Muscle layer of colon (tissue), 2 donors: ENCODE measurements around the gene AOC1.

Source experiments
- H3K27ac ChIP-seq: one replicate; pipeline ENCODE4 v1.7.0; 2013; ENCODE audit warnings: low read depth, mild to moderate bottlenecking, low read length, moderate library complexity
- H3K27me3 ChIP-seq, 2 donors: one replicate each; pipeline ENCODE4 v1.7.0; 2013; ENCODE audit warnings: low read length in 2 of 2, mild to moderate bottlenecking in 2 of 2; ENCODE audit not compliant: insufficient read depth in 2 of 2, control insufficient read depth in 1 of 2
- H3K36me3 ChIP-seq: one replicate; pipeline ENCODE4 v1.7.0; 2013; ENCODE audit warnings: mild to moderate bottlenecking, low read length; ENCODE audit not compliant: insufficient read depth
- H3K4me1 ChIP-seq: one replicate; pipeline ENCODE4 v1.7.0; 2013; ENCODE audit warnings: mild to moderate bottlenecking, low read length; ENCODE audit not compliant: insufficient read depth
- H3K4me3 ChIP-seq, 2 donors: one replicate each; pipeline ENCODE4 v1.7.0; 2013; ENCODE audit warnings: low read length in 2 of 2, low read depth in 1 of 2, mild to moderate bottlenecking in 1 of 2, moderate library complexity in 1 of 2
- H3K9ac ChIP-seq: one replicate; pipeline ENCODE4 v1.7.0; 2013; ENCODE audit warnings: low read length
- H3K9me3 ChIP-seq: one replicate; pipeline ENCODE4 v1.7.0; 2013; ENCODE audit warnings: mild to moderate bottlenecking, low read length
- donor health status: abdominal sarcoma.
- donor health status: Adenocarcinoma of cecum.

The AOC1 gene

GRCh38 chr7:150820578-150821198 is 31.6 kb upstream of the AOC1 start:
- no peak overlapping the region for H3K27ac ChIP-seq
- no peaks in the 10 kb centered on the region for H3K36me3 ChIP-seq
- no peak overlapping the region for H3K4me3 ChIP-seq
- no peaks in the 10 kb centered on the region for H3K9me3 ChIP-seq
- no peaks in the 10 kb centered on the region for H3K4me1 ChIP-seq
- no peak overlapping the region for H3K9ac ChIP-seq
- no peaks in the 10 kb centered on the region for H3K27me3 ChIP-seq

GRCh38 chr7:150823043-150823442 is 29.3 kb upstream of the AOC1 start:
- no peak overlapping the region for H3K4me3 ChIP-seq
- H3K27me3 ChIP-seq = no peaks in the 10 kb centered on the region
- no peaks in the 10 kb centered on the region for H3K36me3 ChIP-seq
- no peak overlapping the region for H3K9ac ChIP-seq
- no peak overlapping the region for H3K27ac ChIP-seq
- no peaks in the 10 kb centered on the region for H3K4me1 ChIP-seq
- H3K9me3 ChIP-seq = no peaks in the 10 kb centered on the region

GRCh38 chr7:150823484-150824126 is 28.7 kb upstream of the AOC1 start:
- H3K27ac ChIP-seq = no peak overlapping the region
- no peak overlapping the region for H3K4me3 ChIP-seq
- no peaks in the 10 kb centered on the region for H3K4me1 ChIP-seq
- no peak overlapping the region for H3K9ac ChIP-seq
- H3K9me3 ChIP-seq = no peaks in the 10 kb centered on the region
- no peaks in the 10 kb centered on the region for H3K36me3 ChIP-seq
- no peaks in the 10 kb centered on the region for H3K27me3 ChIP-seq

GRCh38 chr7:150824379-150825177 is 27.7 kb upstream of the AOC1 start:
- Histone ChIP-seq H3K9me3 (no peaks in the 10 kb centered on the region), H3K27ac (no peak overlapping the region), H3K27me3 (no peaks in the 10 kb centered on the region), H3K9ac (no peak overlapping the region), H3K36me3 (no peaks in the 10 kb centered on the region), H3K4me3 (no peak overlapping the region), H3K4me1 (no peaks in the 10 kb centered on the region)

GRCh38 chr7:150826061-150826849 is 26.1 kb upstream of the AOC1 start:
- Histone ChIP-seq H3K27ac (no peak overlapping the region), H3K9me3 (no peaks in the 10 kb centered on the region), H3K27me3 (no peaks in the 10 kb centered on the region), H3K4me1 (no peaks in the 10 kb centered on the region), H3K4me3 (no peak overlapping the region), H3K9ac (no peak overlapping the region), H3K36me3 (no peaks in the 10 kb centered on the region)

- Histone ChIP-seq H3K4me3 (no peak overlapping the region), H3K9ac (no peak overlapping the region), H3K4me1 (no peaks in the 10 kb centered on the region), H3K9me3 (no peaks in the 10 kb centered on the region), H3K36me3 (no peaks in the 10 kb centered on the region), H3K27ac (no peak overlapping the region), H3K27me3 (no peaks in the 10 kb centered on the region)
Observed at GRCh38 chr7:150828384-150828783, 23.9 kb upstream of the AOC1 start.

GRCh38 chr7:150829426-150829825 is 22.9 kb upstream of the AOC1 start:
- Histone ChIP-seq H3K27me3 (no peaks in the 10 kb centered on the region), H3K36me3 (no peaks in the 10 kb centered on the region), H3K9me3 (no peaks in the 10 kb centered on the region), H3K4me1 (no peaks in the 10 kb centered on the region), H3K27ac (no peak overlapping the region), H3K4me3 (no peak overlapping the region), H3K9ac (no peak overlapping the region)

GRCh38 chr7:150830937-150831336 is 21.4 kb upstream of the AOC1 start:
- Histone ChIP-seq H3K4me1 (no peaks in the 10 kb centered on the region), H3K9me3 (no peaks in the 10 kb centered on the region), H3K27ac (no peak overlapping the region), H3K9ac (no peak overlapping the region), H3K27me3 (no peaks in the 10 kb centered on the region), H3K36me3 (no peaks in the 10 kb centered on the region), H3K4me3 (no peak overlapping the region)

- no peak overlapping the region for H3K9ac ChIP-seq
- H3K4me3 ChIP-seq = no peak overlapping the region
- H3K36me3 ChIP-seq = no peaks in the 10 kb centered on the region
- no peak overlapping the region for H3K27ac ChIP-seq
- no peaks in the 10 kb centered on the region for H3K27me3 ChIP-seq
- no peaks in the 10 kb centered on the region for H3K4me1 ChIP-seq
- H3K9me3 ChIP-seq = no peaks in the 10 kb centered on the region
Observed at GRCh38 chr7:150831851-150832250, 20.5 kb upstream of the AOC1 start.

- Histone ChIP-seq H3K36me3 (no peaks in the 10 kb centered on the region), H3K27me3 (no peaks in the 10 kb centered on the region), H3K4me3 (no peak overlapping the region), H3K9ac (no peak overlapping the region), H3K9me3 (no peaks in the 10 kb centered on the region), H3K4me1 (no peaks in the 10 kb centered on the region), H3K27ac (no peak overlapping the region)
Observed at GRCh38 chr7:150835019-150835418, 17.3 kb upstream of the AOC1 start.

- H3K27ac ChIP-seq = no peak overlapping the region
Observed at GRCh38 chr7:150835702-150836280, 16.5 kb upstream of the AOC1 start.

More at GRCh38 chr7:150835702-150836280, 16.5 kb upstream of the AOC1 start:
- Histone ChIP-seq H3K4me1 (no peaks in the 10 kb centered on the region), H3K9ac (no peak overlapping the region), H3K4me3 (no peak overlapping the region), H3K27me3 (no peaks in the 10 kb centered on the region), H3K36me3 (no peaks in the 10 kb centered on the region), H3K9me3 (no peaks in the 10 kb centered on the region)
